NCI-H2196 treated with DMSO at 0.1 percent for 48 hours (cell line): ENCODE measurements around the gene FZD10.

Experiments used
- DNase-seq: peaks from one replicate; lab custom pipeline; 2025; ENCODE audit not compliant: unreplicated experiment; lab: John Stamatoyannopoulos, UW

Gene FZD10

GRCh38 chr12:130177635-130178242 lies 15.5 kb downstream of the FZD10 start:
- DNase-seq: no peak

GRCh38 chr12:130178282-130178681 lies 16.0 kb downstream of the FZD10 start:
- no peak for DNase-seq

- DNase-seq: no peak
Observed at GRCh38 chr12:130179191-130179590, 16.9 kb downstream of the FZD10 start.

GRCh38 chr12:130179621-130180020 lies 17.4 kb downstream of the FZD10 start:
- no peak for DNase-seq

GRCh38 chr12:130181211-130181610 lies 18.9 kb downstream of the FZD10 start:
- DNase-seq: no peak

GRCh38 chr12:130183585-130184370 lies 21.5 kb downstream of the FZD10 start:
- DNase-seq: no peak

GRCh38 chr12:130184404-130185090 lies 22.3 kb downstream of the FZD10 start:
- no peak for DNase-seq

GRCh38 chr12:130185455-130186391 lies 23.5 kb downstream of the FZD10 start:
- DNase-seq: no peak

GRCh38 chr12:130186651-130187268 lies 24.5 kb downstream of the FZD10 start:
- no peak for DNase-seq

- no peak for DNase-seq
Observed at GRCh38 chr12:130192642-130193345, 30.5 kb downstream of the FZD10 start.

- DNase-seq: no peak
Observed at GRCh38 chr12:130194154-130194553, 31.9 kb downstream of the FZD10 start.

GRCh38 chr12:130195369-130195768 lies 33.1 kb downstream of the FZD10 start:
- DNase-seq: no peak

GRCh38 chr12:130195776-130196175 lies 33.5 kb downstream of the FZD10 start:
- no peak for DNase-seq

GRCh38 chr12:130196827-130197226 lies 34.6 kb downstream of the FZD10 start:
- DNase-seq: no peak

GRCh38 chr12:130198026-130198662 lies 35.9 kb downstream of the FZD10 start:
- no peak for DNase-seq

- DNase-seq: no peak
Observed at GRCh38 chr12:130198663-130199060, 36.4 kb downstream of the FZD10 start.

- no peak for DNase-seq
Observed at GRCh38 chr12:130199581-130200390, 37.5 kb downstream of the FZD10 start.

GRCh38 chr12:130200445-130200844 lies 38.2 kb downstream of the FZD10 start:
- no peak for DNase-seq

GRCh38 chr12:130201037-130201436 lies 38.8 kb downstream of the FZD10 start:
- DNase-seq: no peak
